GM18907 (cell line): Measurements from ENCODE around the gene TRIM73.
"Not testable (repeated sequence)": the region's sequence is repeated elsewhere in the genome, so short reads cannot be mapped to it uniquely, and the experiment has no call there.

Experiments used
- ATAC-seq: cut with Tn5 transposase; IDR thresholded peaks from one replicate; pipeline ENCODE4 v1.9.1; 2021; ENCODE audit warnings: mild to moderate bottlenecking, moderate library complexity; ENCODE audit not compliant: unreplicated experiment

Gene TRIM73

DNA sequence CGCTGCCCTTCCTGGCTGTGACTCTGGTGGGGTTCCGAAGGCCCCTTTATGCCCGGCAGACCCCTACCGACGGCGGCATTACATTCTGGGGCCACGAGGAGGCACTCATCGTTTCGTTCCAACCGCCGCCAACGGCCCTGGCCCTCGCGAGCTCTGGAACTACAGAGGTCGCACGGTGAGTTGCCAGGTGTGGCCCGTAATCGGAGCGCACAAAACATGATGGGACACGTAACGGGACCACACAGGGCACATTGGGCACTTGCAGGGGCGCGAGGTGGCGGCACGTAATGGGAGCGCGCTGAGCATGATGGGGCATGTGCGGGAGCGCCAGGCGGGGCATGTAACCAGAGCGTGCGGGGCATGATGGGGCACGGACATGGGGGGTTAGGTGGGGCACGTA is at the start of gene TRIM73:
Gene TRIM73, plus strand, starts transcription at position 301 of the 400 bp plus-strand sequence. CDS start 3,305 bp downstream, outside the sequence.
- ATAC-seq: not testable (repeated sequence)

DNA sequence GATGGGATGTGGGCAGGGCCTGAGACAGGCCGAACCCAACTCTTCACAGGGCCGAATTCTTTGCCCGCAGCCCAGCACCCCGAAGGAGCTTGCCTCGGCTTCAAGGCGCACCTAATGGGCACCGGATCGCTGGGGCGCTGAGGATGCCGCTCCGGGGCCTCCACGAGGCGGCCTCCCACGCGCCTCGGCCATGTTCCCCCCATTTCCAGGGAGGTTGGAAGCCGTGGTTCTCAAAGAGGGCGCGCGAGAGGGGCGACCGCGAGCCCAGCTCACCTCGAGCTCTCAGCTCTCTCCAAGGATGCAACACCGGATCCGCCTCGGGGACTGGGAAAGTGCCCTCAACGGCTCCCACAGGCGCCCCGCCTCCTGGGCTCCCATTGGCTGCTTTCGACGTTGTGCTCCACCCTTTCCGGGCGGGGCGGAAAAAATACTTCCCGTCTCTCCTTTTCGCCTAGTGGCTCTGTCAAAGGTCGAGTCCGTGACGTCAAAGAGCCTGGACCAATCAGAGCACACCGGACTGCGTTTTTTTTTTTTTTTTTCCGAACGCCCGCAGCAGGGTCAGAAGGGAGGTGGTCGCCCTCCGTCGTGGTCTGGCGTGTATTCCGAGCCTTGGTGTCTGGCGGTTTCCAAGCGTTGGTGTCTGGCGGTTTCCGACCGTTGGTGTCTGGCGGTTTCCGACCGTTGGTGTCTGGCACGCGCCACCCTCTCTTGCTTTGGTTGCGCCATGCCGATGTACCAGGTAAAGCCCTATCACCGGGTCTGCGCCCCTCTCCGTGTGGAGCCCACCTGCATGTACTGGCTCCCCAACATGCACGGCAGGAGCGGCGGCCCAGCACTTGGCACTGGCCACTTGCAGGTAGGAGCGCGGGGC is 36.5 kb upstream of the TRIM73 start:
- peak; percentile 88 for ATAC-seq

DNA sequence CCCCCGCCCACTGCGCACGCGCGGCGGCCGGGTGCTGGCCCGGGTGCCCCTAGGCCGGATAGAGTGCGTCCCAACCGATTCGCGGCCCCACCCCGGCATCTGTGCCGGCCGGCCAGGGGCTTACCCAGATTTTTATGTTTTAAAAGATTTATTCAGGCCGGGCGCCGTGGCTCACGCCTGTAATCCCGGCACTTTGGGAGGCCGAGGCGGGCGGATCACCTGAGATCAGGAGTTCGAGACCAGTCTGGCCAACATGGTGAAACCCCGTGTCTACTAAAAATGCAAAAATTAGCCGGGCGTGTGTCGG is 35.9 kb upstream of the TRIM73 start:
- peak; percentile 77 for ATAC-seq

DNA sequence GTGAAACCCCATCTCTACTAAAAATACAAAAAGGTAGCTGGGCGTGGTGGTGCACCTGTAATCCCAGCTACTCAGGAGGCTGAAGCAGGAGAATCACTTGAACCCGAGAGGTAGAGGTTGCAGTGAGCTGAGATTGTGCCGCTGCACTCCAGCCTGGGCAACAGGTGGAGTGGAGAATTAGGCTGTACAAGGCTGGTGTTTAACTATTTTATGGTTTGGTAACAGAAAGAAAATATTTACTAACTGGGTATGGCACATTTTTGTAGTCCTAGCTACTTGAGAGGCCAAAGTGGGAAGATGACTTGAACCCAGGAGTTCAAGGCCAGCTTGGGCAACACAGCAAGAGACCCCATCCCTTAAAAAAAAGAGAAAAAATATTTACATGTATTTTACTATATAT is 31.4 kb upstream of the TRIM73 start:
- ATAC-seq: not testable (repeated sequence)

DNA sequence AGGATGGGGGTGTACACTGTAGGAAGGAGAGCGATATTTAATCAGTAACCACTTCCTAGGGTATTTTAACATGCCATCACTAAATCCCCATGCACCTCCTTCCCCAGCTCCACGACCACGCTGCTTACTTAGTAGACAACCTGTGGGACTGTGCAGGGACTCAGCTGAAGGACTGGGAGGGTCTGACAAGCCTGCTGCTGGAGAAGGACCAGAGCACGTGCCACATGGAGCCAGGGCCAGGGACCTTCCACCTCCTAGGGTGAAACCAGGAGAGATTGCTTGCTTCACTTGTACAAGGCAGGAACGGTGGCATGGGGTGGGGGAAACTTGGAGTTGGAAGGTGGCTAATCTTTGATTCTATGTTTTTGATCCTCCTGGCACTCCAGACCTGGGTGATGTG is 28.8 kb upstream of the TRIM73 start:
- not testable (repeated sequence) for ATAC-seq

DNA sequence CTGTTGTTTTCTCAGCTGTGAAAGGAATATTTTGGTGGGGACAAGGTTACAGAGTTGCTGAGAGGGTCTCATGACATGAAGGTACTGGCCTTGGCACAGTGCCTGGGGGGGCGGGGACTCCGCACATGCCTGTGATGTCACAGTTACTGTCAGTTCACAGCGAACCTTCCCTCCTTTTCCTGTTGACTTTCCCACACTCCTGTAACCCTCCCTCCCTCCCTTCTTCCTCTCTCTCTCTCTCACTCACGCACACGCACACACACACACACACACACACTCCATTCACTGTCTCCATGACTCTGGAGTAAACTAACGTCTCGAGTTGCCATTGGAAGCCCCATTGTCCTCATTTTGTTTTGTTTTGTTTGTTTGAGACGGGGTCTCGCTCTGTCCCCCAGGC is 28.1 kb upstream of the TRIM73 start:
- not testable (repeated sequence) for ATAC-seq

DNA sequence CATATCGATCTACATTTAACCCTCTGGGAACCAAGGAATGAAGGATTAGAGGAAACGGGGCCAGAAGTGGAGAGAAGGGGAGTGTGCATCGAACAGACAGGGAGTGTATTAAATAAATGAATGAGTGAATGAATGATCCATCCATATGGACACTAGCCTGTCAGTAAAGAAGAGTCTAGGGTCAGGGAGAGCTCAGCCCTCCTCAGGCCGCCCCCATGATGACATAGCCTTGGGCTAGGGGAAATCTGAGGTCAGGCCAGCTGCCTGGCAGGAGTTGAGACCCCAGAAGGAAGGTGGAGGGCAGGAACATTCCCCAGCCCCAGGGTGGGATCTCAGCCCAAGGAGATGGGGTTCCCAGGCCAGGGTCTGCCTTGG is 21.3 kb upstream of the TRIM73 start:
- ATAC-seq: not testable (repeated sequence)

DNA sequence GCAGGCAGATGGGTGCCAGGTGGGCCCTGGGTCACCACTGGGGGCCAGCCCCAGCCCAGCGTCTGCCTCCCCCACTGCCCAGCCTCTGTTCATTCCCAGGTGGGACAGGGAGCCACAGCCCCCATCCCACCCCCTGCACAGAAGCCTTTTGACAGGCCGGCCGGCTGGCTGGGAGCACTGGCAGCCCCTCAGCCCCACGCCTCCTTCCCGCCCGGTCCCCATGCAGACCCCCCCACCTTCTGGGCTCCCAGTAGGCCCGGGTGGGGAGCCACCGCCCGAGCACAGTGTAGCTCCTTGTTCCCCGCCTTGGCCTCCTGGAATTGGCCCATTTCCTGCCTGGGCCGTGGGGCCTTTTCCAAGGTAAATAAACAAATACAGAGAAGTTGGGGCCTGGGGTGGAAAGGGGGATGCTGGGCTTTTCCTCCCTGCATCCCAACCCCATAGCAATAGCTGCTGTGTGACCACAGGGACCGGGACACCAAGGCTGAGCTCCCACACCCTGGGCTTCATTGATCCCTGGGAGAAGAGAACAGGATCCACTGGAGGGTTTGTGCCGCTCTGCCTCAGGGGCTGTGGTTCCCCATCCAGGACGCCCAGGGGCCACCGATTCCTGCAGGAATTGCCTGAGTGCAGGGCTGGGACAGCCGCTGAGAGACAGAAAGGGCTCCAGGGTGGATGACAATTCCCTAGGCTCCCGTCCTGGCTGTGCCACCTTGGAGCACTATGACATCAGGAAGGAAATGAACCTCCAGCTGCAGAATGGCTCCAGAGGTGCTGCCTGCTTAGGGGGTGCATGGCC is 20.7 kb upstream of the TRIM73 start:
- ATAC-seq: not testable (repeated sequence)

DNA sequence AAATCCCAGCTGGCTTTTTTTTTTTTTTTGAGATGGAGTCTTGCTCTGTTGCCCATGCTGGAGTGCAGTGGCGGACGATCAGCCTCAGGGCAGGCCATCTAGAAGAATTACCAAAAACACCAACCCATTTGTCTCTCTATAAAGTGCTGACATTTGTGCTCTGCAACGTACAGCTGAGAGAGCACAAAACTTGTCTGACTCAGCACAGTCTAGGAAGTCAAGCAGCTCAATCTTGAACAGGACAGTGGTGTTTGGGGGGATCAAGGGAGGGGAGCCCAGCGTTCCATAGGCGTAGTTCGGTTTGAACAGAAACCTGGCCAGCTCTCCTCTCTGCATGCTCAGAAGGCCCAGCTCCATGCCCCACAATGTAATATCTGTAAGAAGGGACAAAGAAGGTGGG is 2.2 kb upstream of the TRIM73 start:
- ATAC-seq: not testable (repeated sequence)

DNA sequence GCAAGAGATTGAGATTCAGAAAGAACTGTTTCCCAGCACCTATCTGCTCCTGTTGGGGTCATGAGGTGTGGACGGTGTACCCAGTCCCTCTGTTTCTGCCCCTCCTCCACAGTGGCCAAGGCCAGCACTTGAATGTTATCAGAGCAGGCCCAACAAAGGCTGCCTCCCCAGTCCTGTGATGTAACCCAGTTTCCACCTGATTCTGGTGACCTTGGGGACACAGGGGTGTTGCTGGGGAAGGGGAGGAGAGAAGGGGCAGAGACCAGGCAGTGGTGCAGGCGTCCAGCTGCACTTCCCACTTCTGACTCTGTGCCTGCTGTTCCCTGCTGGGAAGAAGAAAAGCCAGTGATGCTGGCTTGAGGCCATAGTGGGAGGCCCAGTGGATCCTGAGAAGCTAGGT is 2.4 kb downstream of the TRIM73 start:
- ATAC-seq: not testable (repeated sequence)

DNA sequence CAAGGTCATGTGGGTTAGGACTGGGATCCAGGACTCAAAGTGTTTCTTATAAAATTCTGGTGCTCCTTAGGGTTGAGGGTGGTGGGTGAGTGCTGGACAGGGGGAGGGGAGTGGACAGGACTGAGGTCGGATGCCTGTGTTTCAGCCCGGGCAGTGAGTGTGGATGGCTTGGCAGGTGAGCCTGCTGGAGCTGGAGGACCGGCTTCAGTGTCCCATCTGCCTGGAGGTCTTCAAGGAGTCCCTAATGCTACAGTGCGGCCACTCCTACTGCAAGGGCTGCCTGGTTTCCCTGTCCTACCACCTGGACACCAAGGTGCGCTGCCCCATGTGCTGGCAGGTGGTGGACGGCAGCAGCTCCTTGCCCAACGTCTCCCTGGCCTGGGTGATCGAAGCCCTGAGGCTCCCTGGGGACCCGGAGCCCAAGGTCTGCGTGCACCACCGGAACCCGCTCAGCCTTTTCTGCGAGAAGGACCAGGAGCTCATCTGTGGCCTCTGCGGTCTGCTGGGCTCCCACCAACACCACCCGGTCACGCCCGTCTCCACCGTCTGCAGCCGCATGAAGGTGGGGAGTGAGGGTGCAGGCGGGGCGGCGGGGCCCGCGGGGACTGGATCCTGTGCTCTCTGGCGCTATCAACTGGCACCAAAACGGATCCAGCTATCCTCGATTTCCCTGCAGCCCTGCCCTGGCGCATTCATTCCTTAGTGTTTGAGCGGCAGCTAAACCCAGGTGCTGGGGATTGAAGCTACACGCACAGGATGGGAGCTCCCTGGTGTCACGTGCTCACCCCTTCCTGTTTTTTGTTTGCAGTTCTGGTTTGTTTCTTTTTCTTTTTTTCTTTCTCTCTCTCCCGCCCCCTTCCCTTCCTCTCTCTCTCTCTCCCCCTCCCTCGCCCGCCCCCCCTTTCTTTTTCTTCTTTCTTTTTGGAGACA is 3.6 kb downstream of the TRIM73 start:
- peak; percentile 53 for ATAC-seq

DNA sequence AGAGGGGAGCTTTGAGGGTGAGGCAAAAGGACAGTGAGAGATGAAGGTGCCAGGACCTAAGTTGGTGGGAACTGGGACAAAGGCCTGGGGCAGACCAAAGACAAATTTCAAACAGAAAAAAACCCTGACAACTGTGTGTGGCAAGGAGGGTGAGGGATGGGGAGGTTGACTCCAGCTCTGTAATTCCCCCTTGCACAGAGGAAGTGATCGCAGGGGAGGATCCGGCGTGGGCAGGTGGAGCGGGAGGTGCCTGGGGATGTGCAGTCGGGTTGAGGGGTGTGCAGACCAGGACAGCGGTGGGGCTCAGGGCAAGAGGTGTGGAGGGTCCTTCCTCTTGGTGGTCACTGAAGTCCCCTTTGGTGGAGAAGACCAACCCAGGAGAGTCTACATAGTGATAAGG is 5.1 kb downstream of the TRIM73 start:
- not testable (repeated sequence) for ATAC-seq

DNA sequence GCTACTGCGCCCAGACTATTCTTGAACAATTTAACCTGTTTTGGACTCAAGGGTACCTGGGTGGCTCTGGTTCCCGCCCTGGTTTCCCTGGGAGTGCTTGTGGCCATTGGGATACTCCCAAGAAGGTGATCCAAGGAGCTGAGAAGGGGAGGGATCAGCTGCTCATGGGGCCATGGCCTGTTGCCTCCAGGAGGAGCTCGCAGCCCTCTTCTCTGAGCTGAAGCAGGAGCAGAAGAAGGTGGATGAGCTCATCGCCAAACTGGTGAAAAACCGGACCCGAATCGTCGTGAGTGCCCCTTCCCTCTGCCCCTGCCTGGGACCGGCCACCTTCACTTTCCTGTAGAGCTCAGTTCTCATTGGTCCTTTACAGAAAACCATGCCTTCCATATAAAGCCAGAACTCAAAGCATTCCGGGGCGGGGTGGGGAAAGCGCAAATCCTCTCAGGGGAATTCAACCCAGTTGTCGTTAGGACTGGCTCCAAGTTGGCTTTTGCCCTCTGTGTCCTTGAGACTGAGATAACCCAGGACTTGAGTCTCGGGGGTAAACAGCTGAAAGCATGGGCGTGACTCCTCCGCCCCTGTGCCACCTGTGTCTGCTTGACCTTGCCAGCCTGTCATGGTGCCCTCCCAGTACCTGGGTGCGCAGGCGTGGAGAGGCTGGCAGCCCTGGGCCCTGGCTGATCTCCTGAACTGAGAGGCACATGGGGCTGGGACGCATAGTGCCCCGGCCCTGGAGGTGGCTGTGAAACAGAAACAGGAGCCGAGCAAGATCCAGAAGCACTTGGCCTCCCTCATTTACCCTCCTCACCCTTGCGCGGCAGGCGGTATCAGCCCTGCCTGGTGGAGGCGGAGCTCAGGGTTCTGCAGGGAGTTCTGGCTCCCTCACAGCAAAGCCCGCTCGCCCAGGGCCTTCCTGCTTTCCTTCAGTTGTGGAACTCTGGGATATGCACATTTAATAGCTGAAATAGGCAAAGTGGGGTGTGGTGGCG is 8.3 kb downstream of the TRIM73 start:
- not testable (repeated sequence) for ATAC-seq

DNA sequence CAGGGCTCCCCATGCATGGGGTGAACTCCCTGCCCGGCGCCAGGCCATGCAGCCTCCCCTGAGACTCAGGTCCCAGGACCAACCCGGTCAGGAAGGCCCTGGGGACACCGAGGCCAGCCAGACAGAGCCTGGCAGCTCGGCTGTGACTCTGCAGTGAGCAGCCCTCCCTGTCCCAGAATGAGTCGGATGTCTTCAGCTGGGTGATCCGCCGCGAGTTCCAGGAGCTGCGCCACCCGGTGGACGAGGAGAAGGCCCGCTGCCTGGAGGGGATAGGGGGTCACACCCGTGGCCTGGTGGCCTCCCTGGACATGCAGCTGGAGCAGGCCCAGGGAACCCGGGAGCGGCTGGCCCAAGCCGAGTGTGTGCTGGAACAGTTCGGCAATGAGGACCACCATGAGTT is 9.2 kb downstream of the TRIM73 start:
- not testable (repeated sequence) for ATAC-seq

DNA sequence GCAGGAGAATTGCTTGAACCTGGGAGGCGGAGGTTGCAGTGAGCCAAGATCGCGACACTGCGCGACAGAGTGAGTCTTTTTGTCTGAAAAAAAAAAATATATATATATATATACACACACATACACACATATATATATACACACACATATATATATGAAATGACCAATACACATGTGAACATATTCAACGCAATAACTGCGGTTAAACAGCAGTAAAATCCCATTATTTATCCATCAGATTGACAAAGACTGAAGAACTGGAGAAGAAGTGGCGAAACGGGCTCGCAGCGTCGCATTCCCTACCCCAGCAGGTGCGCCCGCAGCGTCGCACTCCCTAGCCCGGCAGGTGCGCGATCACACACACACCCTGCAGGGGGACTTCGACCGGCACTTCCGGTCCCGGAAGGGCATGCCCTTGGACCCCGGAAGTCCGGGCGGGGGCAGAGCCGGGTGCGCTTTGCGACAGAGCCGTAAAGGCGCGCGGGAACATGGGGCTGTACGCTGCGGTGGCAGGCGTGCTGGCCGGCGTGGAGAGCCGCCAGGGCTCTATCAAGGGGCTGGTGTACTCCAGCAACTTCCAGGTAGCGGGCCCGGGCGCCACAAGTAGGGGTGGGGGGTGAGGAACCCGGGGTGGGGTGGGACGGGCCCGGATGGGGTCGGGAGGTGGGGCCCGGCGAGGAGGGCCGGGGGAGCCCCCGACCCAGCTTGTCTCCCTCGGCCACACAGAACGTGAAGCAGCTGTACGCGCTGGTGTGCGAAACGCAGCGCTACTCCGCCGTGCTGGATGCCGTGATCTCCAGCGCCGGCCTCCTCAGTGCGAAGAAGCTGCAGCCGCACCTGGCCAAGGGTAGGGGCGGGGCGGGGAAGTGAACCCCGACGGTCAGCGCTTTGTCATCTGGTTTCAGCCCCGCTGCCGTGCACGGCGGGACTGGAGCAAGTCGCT is 14.7 kb downstream of the TRIM73 start:
- ATAC-seq: peak; percentile 87

DNA sequence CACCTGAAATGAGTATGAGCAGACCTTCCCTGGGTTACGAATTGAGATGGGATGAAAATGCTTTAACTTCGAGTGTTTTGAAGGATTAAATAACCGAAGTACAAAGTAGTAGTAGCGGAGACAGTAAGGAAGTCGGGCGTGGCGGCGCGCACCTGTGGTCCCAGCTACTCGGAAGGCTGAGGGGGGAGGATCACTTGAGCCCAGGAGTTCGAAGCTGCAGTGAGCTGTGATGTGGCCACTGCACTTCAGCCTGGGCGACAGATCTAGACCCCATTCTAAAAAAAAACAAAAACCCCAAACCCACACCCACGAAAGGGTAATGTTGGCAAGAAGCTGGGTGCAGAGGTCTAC is 15.4 kb downstream of the TRIM73 start:
- ATAC-seq: peak; percentile 3

DNA sequence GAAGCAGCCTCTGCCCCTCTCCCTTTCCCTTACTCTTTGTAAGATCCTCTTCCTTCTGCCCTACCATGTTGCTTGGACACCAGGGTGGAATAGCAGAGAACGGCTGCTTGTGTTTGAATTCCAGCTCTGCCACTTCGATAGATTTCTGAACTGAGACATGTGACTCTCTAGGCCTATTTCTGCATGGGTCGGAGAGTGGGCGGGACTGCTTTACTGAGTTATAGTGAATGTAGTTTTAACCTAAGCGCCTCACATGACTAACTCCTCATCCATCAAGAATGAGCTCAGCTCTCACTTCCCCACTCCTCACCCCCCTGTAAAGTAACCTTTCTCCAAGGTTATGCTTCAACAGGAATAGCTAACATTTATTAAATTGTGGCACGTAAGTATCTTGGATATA is 18.8 kb downstream of the TRIM73 start:
- not testable (repeated sequence) for ATAC-seq

DNA sequence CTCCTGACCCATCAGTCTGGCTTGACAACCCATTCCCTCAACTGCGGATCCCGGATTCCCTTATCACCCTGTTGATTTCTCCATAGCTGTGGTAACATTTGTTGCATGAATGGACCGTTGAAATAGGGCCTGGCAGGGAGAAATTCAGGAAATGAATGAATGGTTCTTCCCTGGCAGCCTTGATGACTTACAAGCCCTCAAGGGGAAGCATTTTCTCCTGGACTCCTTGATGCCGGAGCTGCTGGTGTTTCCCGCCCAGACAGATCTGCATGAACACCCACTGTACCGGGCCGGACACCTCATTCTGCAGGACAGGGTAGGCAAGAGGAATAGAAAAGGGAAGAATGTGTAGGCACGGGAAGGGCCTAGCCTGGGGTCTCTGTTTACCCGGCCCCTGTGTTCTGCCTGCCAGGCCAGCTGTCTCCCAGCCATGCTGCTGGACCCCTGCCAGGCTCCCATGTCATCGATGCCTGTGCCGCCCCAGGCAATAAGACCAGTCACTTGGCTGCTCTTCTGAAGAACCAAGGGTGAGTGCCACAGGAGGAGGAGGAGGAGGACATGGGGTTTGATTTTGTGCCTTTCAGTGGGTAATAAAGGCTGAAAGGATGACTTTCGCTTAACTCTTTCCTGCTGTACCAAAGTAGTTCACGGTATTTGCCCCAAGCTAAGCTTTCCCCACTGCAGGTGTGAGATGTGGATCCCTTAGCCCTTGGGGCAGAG is 19.4 kb downstream of the TRIM73 start:
- not testable (repeated sequence) for ATAC-seq
